Stimulated activated CD8-positive, alpha-beta memory T cell treated with anti-CD3 and anti-CD28 coated beads, Interleukin-7, amount 100 ng/mL, for 48 hours (primary cell): ENCODE measurements around the gene TUG1.

ENCODE experiments used
- DNase-seq, 2 donors: peaks; one replicate each; pipeline ENCODE4 v3.0.0-alpha.2; 2020; ENCODE audit warnings: low read depth in 1 of 2; ENCODE audit errors: extremely low read depth in 1 of 2

Gene TUG1

GRCh38 chr22:30947173-30947815 lies 21.8 kb upstream of the TUG1 start:
- DNase-seq, result no peak

- DNase-seq, result no peak
Observed at GRCh38 chr22:30947816-30948454, 21.1 kb upstream of the TUG1 start.

GRCh38 chr22:30948930-30949342 lies 20.1 kb upstream of the TUG1 start:
- no peak for DNase-seq

- no peak for DNase-seq
Observed at GRCh38 chr22:30949934-30950660, 19.0 kb upstream of the TUG1 start.

- DNase-seq, result no peak
Observed at GRCh38 chr22:30953206-30953605, 15.9 kb upstream of the TUG1 start.

GRCh38 chr22:30955153-30955552 lies 13.9 kb upstream of the TUG1 start:
- no peak for DNase-seq

- DNase-seq, result no peak
Observed at GRCh38 chr22:30964858-30965257, 4.2 kb upstream of the TUG1 start.

GRCh38 chr22:30968015-30968923 lies 796 bp upstream of the TUG1 start, which contains the start of gene MORC2:
TSS of gene MORC2 (minus strand) at chr22:30968774. CDS start at chr22:30967889, 885 bp downstream.
- peak in 1 of 2 donors; percentile 3 for DNase-seq

GRCh38 chr22:30969532-30970355 lies 679 bp downstream of the TUG1 start:
- DNase-seq, result peak; percentile 2 to 10

GRCh38 chr22:30970356-30970746 lies 1.3 kb downstream of the TUG1 start:
- no peak for DNase-seq

- DNase-seq, result no peak
Observed at GRCh38 chr22:30978304-30978962, 9.4 kb downstream of the TUG1 start.

GRCh38 chr22:30979932-30980331 lies 10.9 kb downstream of the TUG1 start:
- no peak for DNase-seq

- no peak for DNase-seq
Observed at GRCh38 chr22:30982512-30982911, 13.4 kb downstream of the TUG1 start.

GRCh38 chr22:30984317-30984716 lies 15.3 kb downstream of the TUG1 start:
- DNase-seq, result no peak

GRCh38 chr22:30985561-30986208 lies 16.6 kb downstream of the TUG1 start:
- DNase-seq, result no peak

GRCh38 chr22:30989474-30989873 lies 20.4 kb downstream of the TUG1 start:
- no peak for DNase-seq

- DNase-seq, result no peak
Observed at GRCh38 chr22:30990690-30991089, 21.6 kb downstream of the TUG1 start.

GRCh38 chr22:30992565-30992964 lies 23.5 kb downstream of the TUG1 start:
- DNase-seq, result no peak

- DNase-seq, result no peak
Observed at GRCh38 chr22:30994960-30995359, 25.9 kb downstream of the TUG1 start.
